Fibroblast of lung (primary cell): Measurements from ENCODE around the gene CSTA. TPM values are rescaled to one million over a fixed set of nuclear protein-coding genes. Genes with fewer than 3 reads are reported as not detected.

ENCODE experiments used
- DNase-seq, 2 donors: peaks; one replicate each; pipeline versions ENCODE4 v3.0.0 to v3.0.0-alpha.2; 2010; ENCODE audit warnings: low read depth in 2 of 2
- H2AFZ ChIP-seq: 2 replicates; pipeline ENCODE4 v1.5.1; 2012; ENCODE audit warnings: low read length, control low read depth, inconsistent platforms
- H3K27ac ChIP-seq: 2 replicates; pipeline ENCODE4 v1.5.1; 2011; ENCODE audit warnings: low read length, control low read depth; ENCODE audit not compliant: insufficient read depth
- H3K27me3 ChIP-seq: 2 replicates; pipeline ENCODE4 v1.5.1; 2011; ENCODE audit warnings: mild to moderate bottlenecking, low read length; ENCODE audit not compliant: control insufficient read depth, insufficient read depth
- H3K36me3 ChIP-seq: 2 replicates; pipeline ENCODE4 v1.5.1; 2011; ENCODE audit warnings: low read length; ENCODE audit not compliant: control insufficient read depth, insufficient read depth
- H3K4me1 ChIP-seq: 2 replicates; pipeline ENCODE4 v1.5.1; 2011; ENCODE audit warnings: low read length; ENCODE audit not compliant: control insufficient read depth, insufficient read depth; ENCODE audit errors: extremely low read depth
- H3K4me2 ChIP-seq: 2 replicates; pipeline ENCODE4 v1.5.1; 2011; ENCODE audit warnings: low read length, control low read depth; ENCODE audit not compliant: insufficient read depth; ENCODE audit errors: extremely low read depth
- H3K4me3 ChIP-seq, 4 experiments: fragments of 200-600 bp in 1 of 4; sonication (generic) in 1 of 4; replicated peaks in 1 of 4; 2 replicates each; pipeline ENCODE4 v1.5.1; 2011 to 2016; ENCODE audit warnings: low read length in 4 of 4, low read depth in 3 of 4, mild to moderate bottlenecking in 3 of 4, control low read depth in 2 of 4, inconsistent platforms in 1 of 4, mixed read lengths in 1 of 4; ENCODE audit not compliant: insufficient read depth in 1 of 4; ENCODE audit errors: control extremely low read depth in 1 of 4
- H3K79me2 ChIP-seq: 2 replicates; pipeline ENCODE4 v1.5.1; 2012; ENCODE audit warnings: mild to moderate bottlenecking, low read length, inconsistent platforms; ENCODE audit not compliant: control insufficient read depth, insufficient read depth
- H3K9ac ChIP-seq: 2 replicates; pipeline ENCODE4 v1.5.1; 2011; ENCODE audit warnings: mild to moderate bottlenecking, low read length, control low read depth; ENCODE audit not compliant: insufficient read depth
- H3K9me3 ChIP-seq: 2 replicates; pipeline ENCODE4 v1.5.1; 2012; ENCODE audit warnings: low read depth, low read length; ENCODE audit not compliant: control insufficient read depth, insufficient read depth
- H4K20me1 ChIP-seq: 2 replicates; pipeline ENCODE4 v1.5.1; 2011; ENCODE audit warnings: low read length; ENCODE audit not compliant: control insufficient read depth, insufficient read depth; ENCODE audit errors: extremely low read depth
- CTCF ChIP-seq, 2 donors: IDR thresholded peaks in 1 of 2; conservative IDR thresholded peaks in 1 of 2; 1 replicate in 1 of 2; 2 replicates in 1 of 2; pipeline ENCODE4 v1.5.1; 2011 to 2012; ENCODE audit warnings: low read length in 2 of 2, control low read depth in 1 of 2, inconsistent platforms in 1 of 2, low read depth in 1 of 2, mild to moderate bottlenecking in 1 of 2
- EZH2 ChIP-seq: IDR thresholded peaks from 2 replicates; pipeline ENCODE4 v1.5.1; 2012; ENCODE audit warnings: low read length, control low read depth, mild to moderate bottlenecking; ENCODE audit errors: missing control alignments
- polyA plus RNA-seq, 2 donors: library from polyadenylated mRNA; depleted of rRNA in 1 of 2; stranded (reverse) in 1 of 2; unstranded in 1 of 2; fragments of >200 nt; gene quantifications; 2 replicates each; pipeline ENCODE4 v1.2.1, GENCODE V29; 2011 to 2012; ENCODE audit warnings: missing spikeins in 1 of 2
- total RNA-seq: library from RNA; depleted of rRNA; stranded (reverse); fragments of >200 nt; gene quantifications from 2 replicates; pipeline ENCODE4 v1.2.1, GENCODE V29; 2014

CSTA gene
- total and polyA plus RNA-seq, 2 donors (not counting 1 experiment from before 2014, with no cell fraction given): 0.61 to 7.9 TPM

GRCh38 chr3:122389197-122389596, 64.1 kb downstream of the CSTA start:
- Histone ChIP-seq H3K27me3 (no peaks in the 10 kb centered on the region), H3K4me3 (no peak overlapping the region), H4K20me1 (no peaks in the 10 kb centered on the region), H3K36me3 (no peaks in the 10 kb centered on the region), H2AFZ (no peak overlapping the region), H3K9me3 (no peaks in the 10 kb centered on the region), H3K4me1 (no peaks in the 10 kb centered on the region), H3K27ac (no peak overlapping the region), H3K9ac (no peak overlapping the region), H3K79me2 (no peaks in the 10 kb centered on the region), H3K4me2 (no peak overlapping the region)
- no peak for DNase-seq
- TF ChIP-seq EZH2 (no peak), CTCF (conservative IDR thresholded peaks at IDR 0.05 in 1 of 2, IDR thresholded peaks at IDR 0.05 in 1 of 2; ENCODE audit: low read depth in 1 of 2, low read length in 2 of 2) (no peak)

GRCh38 chr3:122389892-122390291, 64.8 kb downstream of the CSTA start:
- no peak for TF ChIP-seq CTCF (conservative IDR thresholded peaks at IDR 0.05 in 1 of 2, IDR thresholded peaks at IDR 0.05 in 1 of 2; ENCODE audit: low read depth in 1 of 2, low read length in 2 of 2)
- no peak for TF ChIP-seq EZH2
- no peak overlapping the region for H3K9ac ChIP-seq
- no peaks in the 10 kb centered on the region for H3K36me3 ChIP-seq
- H3K9me3 ChIP-seq: no peaks in the 10 kb centered on the region
- H4K20me1 ChIP-seq: no peaks in the 10 kb centered on the region
- H3K4me3 ChIP-seq: no peak overlapping the region
- H3K27me3 ChIP-seq: no peaks in the 10 kb centered on the region
- H3K4me1 ChIP-seq: no peaks in the 10 kb centered on the region
- H3K27ac ChIP-seq: no peak overlapping the region
- no peak overlapping the region for H2AFZ ChIP-seq
- no peak overlapping the region for H3K4me2 ChIP-seq
- no peaks in the 10 kb centered on the region for H3K79me2 ChIP-seq
- no peak for DNase-seq

GRCh38 chr3:122390665-122391064, 65.6 kb downstream of the CSTA start:
- peak in 1 of 2 donors; percentile 19 for DNase-seq
- H3K27me3 ChIP-seq: no peaks in the 10 kb centered on the region
- H3K4me2 ChIP-seq: no peak overlapping the region
- no peak overlapping the region for H3K27ac ChIP-seq
- no peak overlapping the region for H2AFZ ChIP-seq
- H3K79me2 ChIP-seq: no peaks in the 10 kb centered on the region
- H3K9ac ChIP-seq: no peak overlapping the region
- H3K4me1 ChIP-seq: no peaks in the 10 kb centered on the region
- no peaks in the 10 kb centered on the region for H3K36me3 ChIP-seq
- TF ChIP-seq EZH2 (no peak), CTCF (conservative IDR thresholded peaks at IDR 0.05 in 1 of 2, IDR thresholded peaks at IDR 0.05 in 1 of 2; ENCODE audit: low read depth in 1 of 2, low read length in 2 of 2) (no peak)
- no peaks in the 10 kb centered on the region for H3K9me3 ChIP-seq
- H3K4me3 ChIP-seq: no peak overlapping the region
- no peaks in the 10 kb centered on the region for H4K20me1 ChIP-seq

Other genes starting within 250 kb of the CSTA start
- under 0.01 TPM in 1 of 2 replicates, not detected in the other for gene CASR, start 141.6 kb upstream of the CSTA start, total RNA-seq
- not detected in 2 replicates for gene CASR, start 141.6 kb upstream of the CSTA start, polyA plus RNA-seq
- 30.9 and 57.8 TPM in 2 replicates for gene MIX23, start 58.0 kb downstream of the CSTA start, total RNA-seq
- 22.3 and 26.7 TPM in 2 replicates for gene MIX23, start 58.0 kb downstream of the CSTA start, polyA plus RNA-seq
- gene FAM162A, start 58.9 kb downstream of the CSTA start, total RNA-seq: 16.7 and 16.9 TPM in 2 replicates
- 37.0 and 47.6 TPM in 2 replicates for gene FAM162A, start 58.9 kb downstream of the CSTA start, polyA plus RNA-seq
- gene WDR5B, start 90.8 kb downstream of the CSTA start, total RNA-seq: 5.4 and 6.6 TPM in 2 replicates
- 5.5 and 7.2 TPM in 2 replicates for gene WDR5B, start 90.8 kb downstream of the CSTA start, polyA plus RNA-seq
- gene KPNA1, start 189.7 kb downstream of the CSTA start, total RNA-seq: 21.3 and 23.9 TPM in 2 replicates
- gene KPNA1, start 189.7 kb downstream of the CSTA start, polyA plus RNA-seq: 54.5 and 56.0 TPM in 2 replicates
- gene PARP9, start 239.1 kb downstream of the CSTA start, total RNA-seq: 44.2 and 56.0 TPM in 2 replicates
- gene PARP9, start 239.1 kb downstream of the CSTA start, polyA plus RNA-seq: 39.2 and 50.0 TPM in 2 replicates
- 24.4 and 31.9 TPM in 2 replicates for gene DTX3L, start 239.1 kb downstream of the CSTA start, total RNA-seq
- gene DTX3L, start 239.1 kb downstream of the CSTA start, polyA plus RNA-seq: 14.5 and 15.9 TPM in 2 replicates